SW480 (cell line): ENCODE data around the gene TEX101.
"Not testable (repeated sequence)": the region's sequence is repeated elsewhere in the genome, so short reads cannot be mapped to it uniquely, and the experiment has no call there.

ENCODE experiments used
- DNase-seq: peaks from one replicate; pipeline ENCODE4 v3.0.0-alpha.2; 2016; ENCODE audit warnings: low spot score

Gene TEX101

GRCh38 chr19:43422000-43422688 lies 7.5 kb downstream of the TEX101 start:
- no peak for DNase-seq

- no peak for DNase-seq
These were observed 8.0 kb downstream of the TEX101 start for GRCh38 chr19:43422689-43423066.

- DNase-seq: no peak
These were observed 9.1 kb downstream of the TEX101 start for GRCh38 chr19:43423779-43424178.

GRCh38 chr19:43425567-43426392 lies 11.1 kb downstream of the TEX101 start:
- peak; percentile 69 for DNase-seq

GRCh38 chr19:43429395-43429794 lies 14.7 kb downstream of the TEX101 start:
- no peak for DNase-seq

- no peak for DNase-seq
These were observed 15.5 kb downstream of the TEX101 start for GRCh38 chr19:43430142-43430710.

- DNase-seq: no peak
These were observed 16.3 kb downstream of the TEX101 start for GRCh38 chr19:43430976-43431375.

GRCh38 chr19:43433358-43433673 lies 18.6 kb downstream of the TEX101 start:
- DNase-seq: no peak

- no peak for DNase-seq
These were observed 19.0 kb downstream of the TEX101 start for GRCh38 chr19:43433689-43434088.

- no peak for DNase-seq
These were observed 21.1 kb downstream of the TEX101 start for GRCh38 chr19:43435775-43436174.

- not testable (repeated sequence) for DNase-seq
These were observed 22.6 kb downstream of the TEX101 start for GRCh38 chr19:43437284-43437683.

GRCh38 chr19:43437712-43438111 lies 23.0 kb downstream of the TEX101 start:
- DNase-seq: no peak

- peak; percentile 72 for DNase-seq
These were observed 23.8 kb downstream of the TEX101 start for GRCh38 chr19:43438291-43439031.

GRCh38 chr19:43439032-43439708 lies 24.5 kb downstream of the TEX101 start:
- peak; percentile 97 for DNase-seq

- DNase-seq: no peak
These were observed 25.0 kb downstream of the TEX101 start for GRCh38 chr19:43439709-43440063.

GRCh38 chr19:43441716-43442115 lies 27.0 kb downstream of the TEX101 start:
- DNase-seq: no peak

- DNase-seq: not testable (repeated sequence)
These were observed 29.4 kb downstream of the TEX101 start for GRCh38 chr19:43444091-43444490.

- no peak for DNase-seq
These were observed 30.0 kb downstream of the TEX101 start for GRCh38 chr19:43444531-43445287.

- DNase-seq: no peak
These were observed 30.7 kb downstream of the TEX101 start for GRCh38 chr19:43445426-43445825.

- DNase-seq: peak; percentile 77
These were observed 32.2 kb downstream of the TEX101 start for GRCh38 chr19:43446746-43447489.

GRCh38 chr19:43447655-43448054 lies 33.0 kb downstream of the TEX101 start:
- no peak for DNase-seq
